HG02840 (cell line): ENCODE measurements around the gene TLR10.
A peak's percentile ranks its signal among the peaks of the same experiment; 100 is the strongest.
"Not testable (repeated sequence)": the region's sequence is repeated elsewhere in the genome, so short reads cannot be mapped to it uniquely, and the experiment has no call there.

Source experiments
- ATAC-seq: cut with Tn5 transposase; IDR thresholded peaks from one replicate; pipeline ENCODE4 v1.9.1; 2021; ENCODE audit warnings: mild to moderate bottlenecking, moderate library complexity, moderate number of reproducible peaks; ENCODE audit not compliant: unreplicated experiment, low FRiP score

Gene TLR10

DNA sequence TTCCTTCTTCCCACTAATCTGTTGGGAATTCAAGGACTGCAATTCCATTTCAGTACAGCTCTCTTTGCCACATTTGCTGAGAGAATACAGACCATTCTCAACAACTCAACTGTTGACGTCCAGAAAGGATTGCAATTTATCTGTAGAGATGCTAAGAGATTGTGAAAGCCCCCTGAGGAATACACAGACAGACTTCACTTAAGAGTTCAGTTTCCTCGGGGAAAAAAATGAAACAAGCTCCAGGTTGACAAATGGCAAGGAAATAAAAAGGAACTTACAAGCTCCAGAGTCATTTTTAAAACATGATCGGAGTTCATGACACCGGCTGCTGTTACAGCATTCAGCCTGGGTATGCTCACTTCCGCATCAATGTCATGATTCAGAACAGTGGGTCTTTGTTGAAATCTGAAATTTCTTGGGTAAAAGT, 13.8 kb downstream of the TLR10 start:
- ATAC-seq: no peak

DNA sequence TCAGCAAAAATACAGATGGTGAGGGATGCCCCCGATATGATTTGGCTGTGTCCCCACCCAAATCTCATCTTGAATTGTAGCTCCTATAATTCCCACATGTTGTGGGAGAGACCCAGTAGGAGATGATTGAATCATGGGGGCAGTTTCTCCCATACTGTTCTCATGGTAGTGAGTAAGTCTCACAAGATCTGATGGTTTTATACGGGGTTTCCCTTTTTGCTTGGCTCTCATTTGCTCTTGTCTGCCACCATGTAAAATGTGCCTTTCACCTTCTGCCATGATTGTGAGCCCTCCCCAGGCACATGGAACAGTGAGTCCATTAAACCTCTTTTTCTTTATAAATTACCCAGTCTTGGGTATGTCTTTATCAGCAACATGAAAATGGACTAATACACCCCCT, 15.8 kb downstream of the TLR10 start:
- not testable (repeated sequence) for ATAC-seq

DNA sequence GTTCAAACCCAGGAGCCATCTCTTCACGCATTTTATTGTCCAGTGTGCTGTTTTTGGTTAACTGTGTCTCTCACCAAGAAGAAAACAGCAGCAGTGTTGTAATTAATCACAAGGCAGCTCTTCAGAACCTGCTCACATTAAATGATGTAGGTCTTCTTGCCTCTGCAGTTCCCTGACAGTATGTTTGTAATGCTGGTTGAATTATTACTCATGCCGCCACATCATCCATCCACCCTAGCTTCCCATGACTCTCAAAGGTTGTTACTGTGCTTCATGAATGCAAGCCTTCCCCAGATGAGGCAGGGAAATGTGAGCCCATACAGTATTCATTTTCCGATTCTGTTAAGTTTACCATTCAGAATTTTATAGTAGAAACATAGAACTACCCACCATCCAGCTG, 17.4 kb downstream of the TLR10 start:
- ATAC-seq: no peak

DNA sequence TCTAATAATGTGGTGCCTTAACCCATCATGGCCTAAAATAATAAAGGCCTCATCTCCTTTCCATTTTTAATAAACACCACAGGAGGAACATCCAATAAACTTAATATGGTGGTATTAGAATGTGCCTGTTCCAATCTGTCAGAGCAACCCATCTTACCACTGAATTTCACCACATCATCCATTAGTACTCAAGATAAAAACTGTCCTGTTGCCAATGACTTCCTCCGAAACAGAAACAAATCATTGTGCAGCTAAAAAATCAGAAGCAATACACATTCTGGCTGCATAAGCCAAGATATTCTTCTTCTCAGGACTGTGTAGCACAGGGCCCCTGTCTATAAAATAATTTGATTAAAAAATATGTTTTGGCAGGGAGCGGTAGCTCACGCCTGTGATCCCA, 18.5 kb downstream of the TLR10 start:
- ATAC-seq: no peak

DNA sequence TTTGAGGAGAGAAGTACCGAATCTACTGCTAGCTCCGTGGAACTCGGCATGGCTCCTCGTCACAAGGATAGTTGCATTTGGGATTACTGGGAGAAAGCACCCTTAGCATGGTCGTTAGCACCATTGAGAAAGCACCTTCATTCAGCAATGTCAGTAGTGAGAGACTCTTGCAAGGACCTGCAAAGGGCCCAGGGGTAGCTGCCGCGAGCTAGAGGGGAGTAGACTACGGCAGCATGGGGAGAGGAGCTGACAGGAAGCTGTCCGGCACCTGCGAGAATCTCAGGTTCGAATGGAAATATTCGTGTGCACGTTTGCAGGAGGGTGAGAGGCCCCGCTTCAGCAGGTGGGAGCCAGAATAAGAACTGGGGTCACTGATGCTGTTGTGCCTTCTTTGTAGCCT, 20.2 kb downstream of the TLR10 start:
- ATAC-seq: peak; percentile 34

DNA sequence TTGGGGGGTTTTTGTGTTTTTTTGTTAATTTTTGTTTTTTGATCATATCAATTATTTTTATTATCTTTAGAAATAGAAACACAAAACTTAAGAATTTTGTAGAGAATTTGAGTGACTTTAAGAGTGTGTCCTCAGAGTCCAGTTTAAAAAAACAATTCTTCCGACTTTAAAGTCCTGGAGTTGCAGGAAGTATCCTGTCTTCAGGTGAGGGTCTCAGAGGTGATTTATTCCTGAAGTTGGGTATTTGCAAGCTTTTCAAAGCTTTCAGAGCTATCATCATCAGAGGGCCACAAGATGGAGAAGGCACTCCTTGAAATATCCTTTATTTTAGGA, 23.0 kb downstream of the TLR10 start:
- no peak for ATAC-seq

DNA sequence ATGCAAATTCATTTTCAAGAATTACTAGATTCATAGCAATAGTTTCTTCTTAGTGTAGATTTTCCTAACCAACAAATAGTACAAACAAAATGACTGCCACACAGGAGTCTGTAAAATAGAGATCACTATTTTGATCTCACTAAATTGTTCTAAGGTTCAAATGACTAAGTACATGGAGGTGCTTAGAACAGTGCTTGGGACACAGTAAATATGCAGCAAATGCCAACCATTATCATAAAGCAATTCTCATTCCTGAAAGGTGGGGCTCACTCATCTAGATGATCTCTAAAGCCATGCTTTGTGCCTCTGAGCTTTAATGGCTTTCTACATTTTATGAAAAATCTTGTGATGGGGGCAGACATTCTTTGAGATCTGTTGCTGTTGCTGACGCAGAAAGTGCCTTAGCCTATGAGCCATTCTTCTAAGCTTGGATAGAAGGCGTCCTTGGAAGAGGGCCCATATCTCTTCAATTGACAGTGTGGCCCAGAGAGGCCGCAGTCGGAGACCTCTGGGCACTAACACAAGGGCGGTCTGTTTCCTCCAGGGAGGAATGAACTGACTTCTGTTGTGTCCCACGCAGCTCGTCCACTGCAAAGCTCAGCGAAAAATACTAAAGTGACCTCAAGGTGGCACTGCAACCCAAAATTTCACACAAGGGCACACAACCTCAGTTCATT, 23.5 kb downstream of the TLR10 start:
- no peak for ATAC-seq

DNA sequence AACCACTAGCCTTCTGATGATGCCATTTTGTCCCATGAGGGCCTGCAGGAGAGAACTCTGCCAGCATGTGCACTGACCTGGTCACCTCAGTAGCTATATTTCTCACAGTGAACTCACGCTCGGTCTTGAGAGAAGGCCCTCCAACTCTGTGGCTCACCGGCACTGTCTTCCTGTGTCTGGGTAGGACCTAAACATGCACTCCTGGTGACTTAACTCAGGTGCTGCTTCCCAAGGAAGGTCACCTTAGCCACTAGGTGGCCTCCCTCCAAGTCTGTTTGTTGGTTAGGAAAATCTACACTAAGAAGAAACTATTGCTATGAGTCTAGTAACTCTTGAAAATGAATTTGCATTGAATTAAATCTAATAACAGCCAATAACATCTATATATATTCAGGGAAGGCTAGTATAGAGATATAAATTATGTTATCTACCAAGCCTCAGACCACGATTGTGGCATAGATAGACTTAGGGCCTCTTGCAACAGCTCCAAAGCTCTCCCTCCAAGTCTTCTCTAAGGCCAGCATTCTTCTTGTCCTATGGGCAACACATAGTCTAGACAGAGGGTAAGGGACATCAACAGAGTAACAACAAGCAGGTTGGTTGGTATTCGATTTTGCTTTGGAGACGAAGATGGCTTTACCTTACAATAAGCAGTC, 24.7 kb downstream of the TLR10 start:
- no peak for ATAC-seq

DNA sequence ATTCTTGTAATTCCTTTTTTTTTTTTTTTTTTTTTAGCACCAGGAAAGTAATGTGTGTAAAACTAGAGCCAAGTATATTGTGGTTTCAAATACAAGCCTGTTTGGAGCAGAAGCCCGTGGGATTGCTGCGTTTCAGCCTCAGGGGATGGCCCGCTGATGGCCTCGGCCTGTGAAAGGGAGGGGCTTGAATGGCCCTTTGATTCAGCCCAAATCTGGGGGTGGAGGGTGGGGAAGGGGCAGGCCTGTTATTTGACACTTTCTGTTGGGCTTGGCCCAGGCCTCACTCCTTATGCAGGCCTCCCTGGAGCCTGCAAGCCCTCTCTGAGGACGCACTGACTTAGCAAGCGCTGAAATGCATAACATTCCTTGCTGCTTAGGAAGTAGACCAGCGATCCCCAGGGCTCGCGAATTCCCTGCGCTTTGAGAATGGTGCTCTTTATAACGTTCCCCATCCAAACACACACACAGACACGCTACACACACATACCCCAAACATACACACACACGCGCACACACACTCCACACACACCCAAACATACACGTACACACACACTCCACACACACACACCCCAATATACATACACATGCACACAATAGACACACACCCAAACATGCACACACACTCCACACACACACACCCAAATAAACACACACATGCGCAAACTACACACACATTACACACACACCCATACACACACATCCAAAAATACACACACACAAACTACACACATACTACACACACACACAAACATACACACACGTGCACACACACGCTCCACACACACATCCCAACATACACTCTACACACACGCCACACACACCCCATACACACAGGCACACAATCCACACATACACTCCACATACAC, 29.6 kb downstream of the TLR10 start:
- no peak for ATAC-seq

DNA sequence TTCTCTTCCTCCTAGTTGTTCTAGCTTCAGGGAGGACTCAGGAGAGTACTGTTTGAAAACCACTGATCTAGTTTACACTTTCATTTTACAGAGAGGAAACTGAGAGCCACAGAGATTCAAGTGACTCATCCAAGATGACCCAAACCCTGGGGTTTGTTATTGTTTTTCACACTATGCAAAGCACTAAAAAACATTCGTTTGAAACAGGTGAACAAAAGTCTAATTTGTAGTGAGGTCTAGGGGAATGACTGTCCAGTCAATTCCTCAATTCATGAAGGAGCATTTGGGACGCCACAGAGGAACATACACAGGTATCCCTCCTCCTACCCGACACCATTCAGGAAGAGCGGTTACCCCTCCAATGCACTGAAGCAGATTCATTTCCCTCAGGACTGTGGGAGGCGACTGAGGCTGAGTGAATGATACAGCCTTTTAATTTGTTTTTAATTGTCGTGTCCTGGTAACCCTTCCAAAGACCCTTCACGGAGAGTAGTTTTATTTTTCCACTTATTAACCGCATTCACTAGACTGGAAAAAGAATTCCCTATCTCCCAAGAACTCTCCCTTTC, 30.3 kb downstream of the TLR10 start:
- peak; percentile 92 for ATAC-seq

DNA sequence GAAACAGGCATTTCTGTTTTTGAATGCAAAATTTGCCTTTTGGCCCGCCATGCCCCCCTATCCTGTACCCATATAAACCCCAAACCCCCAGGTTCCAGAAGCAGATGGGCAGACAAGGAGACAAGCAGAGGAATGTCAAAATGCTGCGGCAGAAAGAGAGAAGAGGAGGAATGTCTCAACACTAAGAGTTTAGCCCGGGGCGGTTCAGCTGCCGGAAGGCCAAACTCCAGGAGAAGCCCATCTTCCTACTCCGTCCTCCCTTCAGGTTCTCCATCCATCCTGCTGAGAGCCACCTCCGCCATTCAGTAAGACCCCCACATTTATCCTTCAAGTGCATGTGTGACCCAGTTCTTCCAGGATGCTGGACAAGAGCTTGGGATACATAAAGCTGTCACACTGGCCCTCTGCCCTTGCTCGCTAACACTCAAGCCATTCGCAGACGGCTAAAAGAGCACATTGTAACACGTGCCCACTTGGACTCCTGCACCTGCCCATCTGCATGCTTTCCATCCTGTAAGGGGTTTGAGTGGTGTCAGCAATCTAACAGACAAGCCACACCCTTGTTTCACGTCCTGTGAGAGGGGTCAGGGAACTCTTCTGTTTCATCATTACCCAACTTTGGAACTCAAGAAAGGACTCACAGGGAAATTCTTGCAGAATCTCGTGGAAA, 31.3 kb downstream of the TLR10 start:
- ATAC-seq: no peak

DNA sequence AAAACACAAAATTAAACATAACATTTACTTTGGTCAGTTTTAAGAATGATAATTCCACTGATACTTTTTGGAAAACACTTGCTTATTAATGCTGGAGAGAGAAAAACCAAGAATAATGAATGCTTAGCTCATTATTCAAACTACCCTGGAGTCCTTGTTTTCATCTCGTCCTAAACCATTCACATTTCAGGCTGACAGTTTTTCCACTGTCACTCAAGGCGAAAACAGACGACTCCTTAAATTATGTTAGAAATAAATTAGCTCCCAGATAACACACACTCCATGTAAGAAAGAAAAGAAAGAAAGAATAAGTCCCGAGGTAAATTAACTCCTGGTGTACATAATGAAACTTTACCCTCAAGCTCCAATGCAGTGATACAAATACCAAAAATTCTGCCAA, 33.5 kb downstream of the TLR10 start:
- no peak for ATAC-seq

DNA sequence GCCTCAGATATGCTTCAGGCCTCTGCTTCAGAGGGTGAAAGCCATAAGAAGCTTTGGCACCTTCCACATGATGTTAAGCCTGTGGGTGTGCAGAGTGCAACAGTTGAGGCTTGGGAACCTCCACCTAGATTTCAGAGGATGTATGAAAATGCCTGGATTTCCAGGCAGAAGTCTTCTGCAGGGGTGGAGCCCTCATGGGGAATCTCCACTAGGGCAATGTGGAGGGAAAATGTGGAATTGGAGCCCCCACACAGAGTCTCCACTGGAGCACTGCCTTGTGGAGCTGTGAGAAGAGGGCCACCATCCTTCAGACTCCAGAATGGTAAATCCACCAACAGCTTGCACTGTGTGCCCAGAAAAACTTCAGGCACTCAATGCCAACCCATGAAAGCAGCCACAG, 35.2 kb downstream of the TLR10 start:
- no peak for ATAC-seq

DNA sequence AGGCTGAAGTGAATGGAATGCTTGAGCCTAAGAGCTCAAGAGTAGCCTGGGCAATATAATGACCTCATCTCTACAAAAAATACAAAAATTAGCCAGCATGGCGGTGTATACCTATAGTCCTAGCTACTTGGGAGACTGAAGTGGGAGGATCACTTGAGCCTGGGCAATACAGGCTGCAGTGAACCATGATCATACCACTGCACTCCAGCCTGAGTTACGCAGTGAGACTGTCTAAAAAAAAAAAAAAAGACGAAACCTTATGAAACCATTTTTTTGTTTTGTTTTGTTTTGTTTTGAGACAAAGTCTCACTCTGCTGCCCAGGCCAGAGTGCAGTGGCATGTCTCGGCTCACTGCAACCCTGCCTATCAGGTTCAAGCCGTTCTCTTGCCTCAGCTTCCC, 36.9 kb downstream of the TLR10 start:
- no peak for ATAC-seq

DNA sequence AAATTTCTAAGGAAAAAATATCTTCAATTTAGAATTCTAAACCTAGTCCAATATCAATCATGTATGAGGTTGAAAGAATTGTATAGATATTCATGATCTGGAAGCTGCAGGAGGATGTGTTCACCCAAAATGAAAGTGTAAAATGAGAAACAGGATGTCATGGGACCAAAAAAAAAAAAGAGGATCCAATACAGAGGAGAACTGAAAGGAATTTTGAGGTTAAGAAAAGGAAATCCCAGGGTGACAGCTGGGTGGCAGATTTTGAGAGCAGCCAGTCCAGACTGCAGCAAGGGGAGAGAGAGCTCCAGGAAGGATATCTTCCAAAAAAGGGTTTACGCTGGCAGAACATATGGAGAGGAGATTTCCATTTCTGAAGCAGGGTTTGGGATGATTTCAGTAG, 38.9 kb downstream of the TLR10 start:
- ATAC-seq: no peak

DNA sequence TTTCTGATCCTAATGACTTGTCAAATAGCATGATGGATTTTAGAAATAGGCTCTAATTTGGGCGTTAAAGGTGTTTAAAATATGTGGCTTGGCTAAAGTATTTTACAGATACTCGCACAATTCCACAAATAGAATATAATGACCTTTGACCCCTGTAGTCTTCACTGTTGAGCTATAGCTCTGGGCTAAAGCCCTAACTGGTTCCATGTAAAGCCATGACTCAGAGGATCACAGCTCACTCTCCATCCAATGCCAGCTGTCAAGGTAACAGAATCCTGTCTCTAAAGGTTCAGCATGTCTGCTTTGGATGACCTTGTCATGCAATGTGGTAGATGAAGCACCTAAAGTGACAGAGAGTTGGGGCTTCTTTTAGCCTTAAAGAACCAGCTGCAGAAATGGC, 42.5 kb downstream of the TLR10 start:
- ATAC-seq: no peak

DNA sequence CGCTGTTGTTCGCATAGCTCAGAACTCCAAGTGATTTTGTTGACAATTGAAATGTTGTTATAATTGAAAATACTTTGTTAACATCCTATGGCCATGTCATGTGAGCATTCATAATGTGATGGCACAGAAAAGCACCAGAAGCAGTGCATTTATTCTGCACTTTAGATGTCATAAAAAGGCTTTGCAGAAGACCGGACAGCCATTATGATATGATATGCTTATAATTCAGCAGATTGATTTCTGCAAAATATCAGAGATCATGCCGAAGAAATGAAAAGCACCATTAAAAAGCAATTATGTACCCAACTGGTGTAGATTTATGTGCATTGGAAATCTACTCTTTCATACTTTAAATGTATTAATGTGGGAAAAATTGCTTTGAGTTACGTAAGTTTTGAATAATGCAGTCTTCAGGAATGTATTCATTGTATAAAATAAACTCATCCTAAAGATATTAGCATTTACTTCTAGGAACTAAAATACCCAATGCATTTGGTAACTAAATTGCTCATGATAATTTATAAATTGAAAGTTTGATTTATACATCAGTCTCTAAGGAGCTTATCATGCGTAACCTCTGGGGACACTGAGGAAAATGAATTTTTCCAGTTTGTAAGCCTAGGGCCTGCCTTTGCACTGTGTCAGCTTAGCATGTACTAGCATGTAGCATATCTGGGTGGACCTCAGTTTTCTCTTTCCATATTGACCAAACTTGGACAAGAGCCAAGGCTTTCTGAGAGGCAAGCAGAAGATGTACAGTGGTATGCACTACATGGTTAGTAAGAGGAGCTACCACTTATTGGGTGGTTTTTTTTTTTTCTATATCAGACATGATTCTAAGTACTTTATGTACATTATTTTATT, 43.6 kb downstream of the TLR10 start:
- no peak for ATAC-seq

DNA sequence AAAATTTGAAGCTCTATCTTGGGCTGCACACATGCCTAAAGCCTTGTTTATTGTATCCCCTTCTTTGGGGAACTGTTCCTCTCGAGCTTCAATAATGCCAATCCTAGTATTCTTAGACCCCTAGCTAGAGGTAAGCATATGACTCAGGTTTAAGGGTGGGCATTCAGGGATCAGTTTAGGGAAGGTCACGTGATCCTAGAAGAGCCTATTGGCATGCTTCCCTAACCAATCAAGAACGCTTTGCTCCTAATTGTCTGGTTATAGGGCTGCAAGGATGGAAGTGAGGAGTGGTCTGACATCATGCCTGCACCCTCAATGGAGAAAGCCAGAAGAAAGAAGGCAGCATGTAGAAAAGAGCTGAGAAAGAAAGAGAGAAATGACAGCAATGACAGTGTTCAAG, 46.9 kb downstream of the TLR10 start:
- ATAC-seq: no peak

DNA sequence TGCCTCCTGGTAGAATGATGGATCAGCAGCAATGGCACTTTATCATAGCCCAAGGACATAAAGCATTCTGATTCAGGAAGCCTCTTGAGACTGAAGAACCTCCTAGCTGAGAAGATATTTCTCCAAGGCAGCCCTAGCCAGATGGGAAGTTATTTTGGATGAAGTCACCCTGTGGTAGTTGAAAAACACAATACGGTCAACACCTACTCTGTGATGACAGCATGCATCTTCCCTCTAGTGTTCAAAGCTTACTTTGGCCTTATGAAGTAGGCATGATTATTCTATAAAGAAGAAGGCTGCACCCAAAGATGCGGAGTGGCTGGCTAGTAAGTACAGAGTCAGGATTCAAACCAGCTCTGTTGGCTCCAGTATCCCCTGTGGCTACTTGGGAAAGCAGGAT, 47.9 kb downstream of the TLR10 start:
- no peak for ATAC-seq

DNA sequence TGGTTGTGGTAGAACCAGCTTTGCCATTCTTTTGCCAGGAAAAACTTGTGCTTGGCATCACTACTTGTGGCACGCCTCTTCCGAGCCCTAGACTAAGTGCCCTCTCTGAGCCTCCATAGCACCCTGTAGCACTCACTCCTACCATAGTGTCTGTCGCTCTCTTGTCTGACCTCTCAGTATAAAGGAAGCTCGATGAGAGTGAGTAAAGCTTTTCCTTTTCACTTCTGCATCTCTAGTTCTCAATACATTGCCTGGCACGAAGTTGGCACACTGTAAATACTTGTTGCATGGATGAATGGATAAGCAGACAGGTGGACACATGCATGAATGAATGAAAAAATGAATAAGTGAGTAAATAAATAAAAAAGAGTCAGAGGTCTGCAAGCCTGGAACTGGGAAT, 48.3 kb downstream of the TLR10 start:
- ATAC-seq: no peak
